Thyroid gland (tissue), 4 donors: ENCODE measurements around the gene HLA-F. TPM values are rescaled to one million over a fixed set of nuclear protein-coding genes. Genes with fewer than 3 reads are reported as not detected.

ENCODE experiments used
- DNase-seq, 2 donors: peaks; one replicate each; pipeline ENCODE4 v3.0.0-alpha.2; 2019
- H3K27ac ChIP-seq, 3 donors: fragments of 200-600 bp; sonication (generic); 1 replicate in 2 of 3; 2 replicates in 1 of 3; pipeline ENCODE4 v1.5.1; 2016 to 2019; ENCODE audit warnings: mild to moderate bottlenecking in 1 of 3, moderate library complexity in 1 of 3
- H3K27me3 ChIP-seq: fragments of 200-600 bp; sonication (generic); one replicate; pipeline ENCODE4 v1.5.1; 2019
- H3K36me3 ChIP-seq, 2 donors: fragments of 200-600 bp; sonication (generic); one replicate each; pipeline ENCODE4 v1.5.1; 2016 to 2019
- H3K4me1 ChIP-seq, 2 donors: fragments of 200-600 bp; sonication (generic); one replicate each; pipeline ENCODE4 v1.5.1; 2017 to 2019
- H3K4me3 ChIP-seq, 3 donors: fragments of 200-600 bp; sonication (generic); replicated peaks in 1 of 3; 1 replicate in 2 of 3; 2 replicates in 1 of 3; pipeline ENCODE4 v1.5.1; 2016; ENCODE audit warnings: mild to moderate bottlenecking in 1 of 3
- H3K9me3 ChIP-seq: fragments of 200-600 bp; sonication (generic); one replicate; pipeline ENCODE4 v1.5.1; 2017
- POLR2A ChIP-seq, 2 donors: fragments of 450-650 bp; IDR thresholded peaks; one replicate each; pipeline ENCODE4 v1.6.1; 2017; ENCODE audit warnings: antibody characterized with exemption in 2 of 2, mild to moderate bottlenecking in 2 of 2, moderate library complexity in 1 of 2
- WGBS, 2 donors: methylation state at CpG; one replicate each; pipeline ENCODE4 v1.1.5; 2017; 5-methylcytosine and 5-hydroxymethylcytosine counted together
- intact Hi-C: fragments of 100-400 bp; cut with DNase I; formaldehyde crosslinking; loops from one replicate; pipeline ENCODE4 v1.15.1; 2023
- total RNA-seq, 4 donors: library from RNA; depleted of rRNA; stranded (reverse); fragments of >200 nt; gene quantifications; one replicate each; pipeline ENCODE4 v1.2.3, GENCODE V29; 2016
- TF ChIP-seq, protein P1 (sequence below), 6 experiments: fragments of 200-600 bp in 3 of 6; fragments of 450-650 bp in 3 of 6; sonication (generic) in 3 of 6; IDR thresholded peaks; one replicate each; pipeline ENCODE4 v1.5.1; 2016 to 2019; ENCODE audit warnings: antibody characterized with exemption in 6 of 6, mild to moderate bottlenecking in 2 of 6, inconsistent platforms in 1 of 6, moderate library complexity in 1 of 6

HLA-F gene
- total RNA-seq, 4 donors from 2014 or later: 33.9 to 81.3 (median 44.6) TPM

GRCh38 chr6:29739882-29740261 lies 16.6 kb downstream of the HLA-F start:
- 95 to 100% methylated on average over 1 of the region's 1 CpG for WGBS, 2 donors
- H3K36me3 ChIP-seq: no peaks in the 10 kb centered on the region
- no peaks in the 10 kb centered on the region for H3K27me3 ChIP-seq
- TF ChIP-seq, protein P1, sequence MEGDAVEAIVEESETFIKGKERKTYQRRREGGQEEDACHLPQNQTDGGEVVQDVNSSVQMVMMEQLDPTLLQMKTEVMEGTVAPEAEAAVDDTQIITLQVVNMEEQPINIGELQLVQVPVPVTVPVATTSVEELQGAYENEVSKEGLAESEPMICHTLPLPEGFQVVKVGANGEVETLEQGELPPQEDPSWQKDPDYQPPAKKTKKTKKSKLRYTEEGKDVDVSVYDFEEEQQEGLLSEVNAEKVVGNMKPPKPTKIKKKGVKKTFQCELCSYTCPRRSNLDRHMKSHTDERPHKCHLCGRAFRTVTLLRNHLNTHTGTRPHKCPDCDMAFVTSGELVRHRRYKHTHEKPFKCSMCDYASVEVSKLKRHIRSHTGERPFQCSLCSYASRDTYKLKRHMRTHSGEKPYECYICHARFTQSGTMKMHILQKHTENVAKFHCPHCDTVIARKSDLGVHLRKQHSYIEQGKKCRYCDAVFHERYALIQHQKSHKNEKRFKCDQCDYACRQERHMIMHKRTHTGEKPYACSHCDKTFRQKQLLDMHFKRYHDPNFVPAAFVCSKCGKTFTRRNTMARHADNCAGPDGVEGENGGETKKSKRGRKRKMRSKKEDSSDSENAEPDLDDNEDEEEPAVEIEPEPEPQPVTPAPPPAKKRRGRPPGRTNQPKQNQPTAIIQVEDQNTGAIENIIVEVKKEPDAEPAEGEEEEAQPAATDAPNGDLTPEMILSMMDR (IDR thresholded peaks at IDR 0.05): no peak
- TF ChIP-seq POLR2A (IDR thresholded peaks at IDR 0.05): no peak
- H3K27ac ChIP-seq: no peak overlapping the region
- no peaks in the 10 kb centered on the region for H3K4me1 ChIP-seq
- no peaks in the 10 kb centered on the region for H3K9me3 ChIP-seq
- intact Hi-C loops: loop anchor here (2.0 to 5.0 kb wide), 2 partner anchors 13 to 97 kb away; no protein-coding TSS in a partner anchor
- no peak for DNase-seq
- no peak overlapping the region for H3K4me3 ChIP-seq

GRCh38 chr6:29741592-29741991 lies 18.4 kb downstream of the HLA-F start:
- no peak for DNase-seq
- Histone ChIP-seq H3K4me1 (no peaks in the 10 kb centered on the region), H3K9me3 (no peaks in the 10 kb centered on the region), H3K36me3 (no peaks in the 10 kb centered on the region), H3K4me3 (no peak overlapping the region), H3K27me3 (no peaks in the 10 kb centered on the region), H3K27ac (no peak overlapping the region)
- intact Hi-C loops: loop anchor here (5.0 kb wide), 1 partner anchor 96 kb away; no protein-coding TSS in a partner anchor
- TF ChIP-seq, protein P1 (IDR thresholded peaks at IDR 0.05): no peak
- no peak for TF ChIP-seq POLR2A (IDR thresholded peaks at IDR 0.05)
- WGBS, 2 donors: 84 to 89% methylated on average over 4 of the region's 4 CpGs

- no peak for TF ChIP-seq POLR2A (IDR thresholded peaks at IDR 0.05)
- Histone ChIP-seq H3K4me1 (no peaks in the 10 kb centered on the region), H3K27ac (no peak overlapping the region), H3K27me3 (no peaks in the 10 kb centered on the region), H3K4me3 (no peak overlapping the region), H3K9me3 (no peaks in the 10 kb centered on the region), H3K36me3 (no peaks in the 10 kb centered on the region)
- no peak for DNase-seq
- intact Hi-C loops: loop anchor here (5.0 kb wide), 1 partner anchor 95 kb away; no protein-coding TSS in a partner anchor
- WGBS, 2 donors: 81 to 100% methylated on average over 1 to 4 of the region's 4 CpGs
Observed at GRCh38 chr6:29742127-29742526, 18.9 kb downstream of the HLA-F start.

DNA sequence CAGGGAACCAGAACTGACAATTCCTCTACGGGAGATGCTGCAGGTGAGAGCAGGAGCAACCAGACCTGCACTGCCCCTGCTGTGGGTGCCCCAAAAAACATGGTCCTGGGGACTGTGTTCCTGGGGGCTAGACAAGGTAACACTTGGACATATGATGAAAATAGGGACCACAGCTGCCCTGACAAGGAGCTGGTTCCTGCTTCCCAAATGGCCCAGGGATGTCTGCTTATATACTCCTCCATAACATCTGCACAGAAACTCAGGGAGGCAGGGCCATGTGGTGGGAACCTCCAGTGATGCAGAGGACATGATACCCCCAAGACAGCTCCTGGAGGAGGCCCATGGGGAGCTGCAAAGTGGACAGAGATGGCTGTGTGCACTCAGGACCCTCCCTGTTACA lies 19.8 kb downstream of the HLA-F start:
- TF ChIP-seq, protein P1 (IDR thresholded peaks at IDR 0.05): no peak
- no peak for TF ChIP-seq POLR2A (IDR thresholded peaks at IDR 0.05)
- Histone ChIP-seq H3K9me3 (no peaks in the 10 kb centered on the region), H3K27ac (no peak overlapping the region), H3K4me3 (no peak overlapping the region), H3K4me1 (peaks cover 5% of the 10 kb centered on the region in 2 donors), H3K27me3 (no peaks in the 10 kb centered on the region), H3K36me3 (no peaks in the 10 kb centered on the region)
- intact Hi-C loops: loop anchor here (5.0 kb wide), 1 partner anchor 94 kb away; no protein-coding TSS in a partner anchor
- 88 to 100% methylated on average over 1 of the region's 1 CpG for WGBS, 2 donors
- no peak for DNase-seq

- H3K27ac ChIP-seq: no peak overlapping the region
- TF ChIP-seq, protein P1 (IDR thresholded peaks at IDR 0.05): no peak
- no peak for TF ChIP-seq POLR2A (IDR thresholded peaks at IDR 0.05)
- H3K36me3 ChIP-seq: no peaks in the 10 kb centered on the region
- no peaks in the 10 kb centered on the region for H3K9me3 ChIP-seq
- DNase-seq: no peak
- WGBS, 2 donors: 85 to 93% methylated on average over 6 of the region's 6 CpGs
- H3K27me3 ChIP-seq: no peaks in the 10 kb centered on the region
- H3K4me3 ChIP-seq: no peak overlapping the region
- peaks cover 6 to 7% of the 10 kb centered on the region in 2 donors for H3K4me1 ChIP-seq
- intact Hi-C loops: loop anchor here (5.0 kb wide), 1 partner anchor 94 kb away; no protein-coding TSS in a partner anchor
Observed at GRCh38 chr6:29743568-29743967, 20.3 kb downstream of the HLA-F start.
